HG02763 (cell line): ENCODE data around the gene EIF5AL1.
A peak's percentile ranks its signal among the peaks of the same experiment; 100 is the strongest.
"Not testable (repeated sequence)": the region's sequence is repeated elsewhere in the genome, so short reads cannot be mapped to it uniquely, and the experiment has no call there.

Experiments
- ATAC-seq: cut with Tn5 transposase; IDR thresholded peaks from one replicate; pipeline ENCODE4 v1.9.1; 2021; ENCODE audit warnings: mild to moderate bottlenecking, moderate library complexity; ENCODE audit not compliant: unreplicated experiment

The EIF5AL1 gene

GRCh38 chr10:79487296-79488194, 24.8 kb upstream of the EIF5AL1 start:
- ATAC-seq = peak; percentile 58

GRCh38 chr10:79488336-79488735, 24.0 kb upstream of the EIF5AL1 start:
- no peak for ATAC-seq

- ATAC-seq = no peak
Observed at GRCh38 chr10:79488870-79489269, 23.5 kb upstream of the EIF5AL1 start.

GRCh38 chr10:79490400-79491142, 21.8 kb upstream of the EIF5AL1 start:
- ATAC-seq = no peak

- ATAC-seq = no peak
Observed at GRCh38 chr10:79491143-79491835, 21.0 kb upstream of the EIF5AL1 start.

- ATAC-seq = no peak
Observed at GRCh38 chr10:79492256-79492655, 20.1 kb upstream of the EIF5AL1 start.

DNA sequence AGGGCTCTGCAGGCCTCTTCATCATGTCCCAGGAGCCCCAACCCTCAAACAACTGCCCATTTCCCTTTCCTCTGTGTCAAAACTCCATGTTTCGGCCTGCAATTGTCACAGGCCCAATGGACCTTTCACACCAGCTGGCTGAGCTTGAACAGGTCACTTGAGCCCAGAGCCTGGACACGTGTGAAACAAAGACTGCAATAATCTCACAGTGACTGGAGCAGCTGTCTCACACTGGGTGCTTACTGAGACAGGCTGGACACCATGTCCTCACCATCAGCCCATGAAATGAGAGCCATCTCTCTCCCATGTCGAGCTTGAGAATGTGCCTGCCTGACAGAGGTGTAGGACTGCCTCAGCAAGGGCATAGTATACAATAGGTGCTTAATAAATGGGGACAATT, 19.5 kb upstream of the EIF5AL1 start:
- no peak for ATAC-seq

DNA sequence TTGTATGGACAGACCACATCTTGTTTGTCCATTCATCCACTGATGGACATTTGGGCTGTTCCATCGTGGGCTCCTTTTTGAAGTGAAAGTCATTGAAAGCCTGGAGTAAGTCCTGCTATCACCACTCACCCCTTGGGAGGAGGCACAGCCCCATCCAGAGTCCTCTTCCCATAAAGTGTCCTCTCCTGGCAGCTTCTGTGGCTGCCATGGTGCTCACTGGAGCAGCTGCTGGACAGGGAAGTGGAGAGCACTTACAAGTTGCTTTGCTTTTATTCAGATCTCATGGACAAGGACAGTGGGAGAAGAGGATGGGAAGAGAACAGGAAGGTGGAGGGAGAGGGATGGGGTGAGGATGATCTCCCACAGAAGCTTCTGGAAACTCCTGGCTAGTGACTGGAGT, 18.5 kb upstream of the EIF5AL1 start:
- ATAC-seq = no peak

DNA sequence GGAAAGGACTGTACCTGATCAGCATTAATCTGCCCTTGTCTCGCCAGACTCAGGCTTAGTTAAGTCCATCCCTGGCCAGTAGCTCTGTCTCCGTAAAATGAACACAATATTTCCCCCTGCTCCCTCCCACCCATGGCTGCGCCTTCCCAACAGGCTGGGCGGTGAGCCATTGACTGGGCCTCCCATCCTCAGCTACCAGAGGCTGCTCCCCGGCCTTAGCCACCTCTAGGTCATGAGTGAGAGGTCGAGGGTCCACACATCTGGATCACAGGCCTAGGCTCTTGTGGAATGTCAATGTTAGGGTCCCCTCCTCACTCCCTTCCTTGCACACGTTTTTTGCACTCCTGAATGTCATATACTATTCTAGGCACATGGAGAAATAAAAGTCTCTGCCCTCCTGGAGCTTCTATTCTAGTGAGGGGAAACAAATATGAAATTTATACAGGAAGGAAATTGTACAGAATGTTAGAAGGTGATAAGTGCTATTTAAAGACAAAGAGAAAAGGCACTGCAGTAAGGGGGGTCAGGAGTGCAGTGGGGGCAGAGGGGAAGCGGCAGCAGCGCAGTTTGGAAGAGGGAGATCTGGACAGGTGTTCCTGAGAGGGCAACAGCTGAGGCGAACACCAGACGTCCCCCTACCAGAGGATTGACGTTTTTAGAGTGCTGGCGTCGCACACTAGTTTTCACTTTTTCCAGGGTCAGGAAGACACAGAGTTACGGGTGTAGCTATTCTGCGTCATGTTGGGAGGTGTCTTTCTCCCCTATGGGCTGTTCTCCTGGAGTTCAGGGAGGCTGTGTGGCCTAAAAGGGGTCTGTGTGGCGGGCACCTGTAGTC, 17.2 kb upstream of the EIF5AL1 start:
- no peak for ATAC-seq

DNA sequence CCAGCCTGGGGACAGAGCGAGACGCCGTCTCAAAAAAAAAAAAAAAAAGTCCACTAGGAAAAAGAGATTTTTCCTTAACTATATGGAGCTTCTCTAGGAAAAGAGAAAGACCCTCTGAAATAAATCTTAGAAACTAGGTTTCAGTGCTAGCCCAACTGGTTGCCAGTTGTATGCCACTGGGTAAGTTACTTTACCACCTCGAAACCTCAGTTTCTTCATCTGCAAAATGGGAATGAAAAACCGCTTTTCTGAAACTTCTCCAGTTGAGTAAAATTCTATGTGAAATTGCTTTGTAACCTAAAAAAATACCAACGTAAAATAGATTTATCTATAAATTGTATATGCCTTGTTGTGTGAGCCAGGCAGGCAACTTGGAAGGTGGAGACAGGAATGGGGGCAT, 16.5 kb upstream of the EIF5AL1 start:
- no peak for ATAC-seq

GRCh38 chr10:79496896-79497295, 15.4 kb upstream of the EIF5AL1 start:
- ATAC-seq = no peak

GRCh38 chr10:79498291-79498829, 14.0 kb upstream of the EIF5AL1 start:
- no peak for ATAC-seq

GRCh38 chr10:79502561-79503309, 9.6 kb upstream of the EIF5AL1 start:
- ATAC-seq = no peak

- ATAC-seq = not testable (repeated sequence)
Observed at GRCh38 chr10:79503787-79504186, 8.5 kb upstream of the EIF5AL1 start.

DNA sequence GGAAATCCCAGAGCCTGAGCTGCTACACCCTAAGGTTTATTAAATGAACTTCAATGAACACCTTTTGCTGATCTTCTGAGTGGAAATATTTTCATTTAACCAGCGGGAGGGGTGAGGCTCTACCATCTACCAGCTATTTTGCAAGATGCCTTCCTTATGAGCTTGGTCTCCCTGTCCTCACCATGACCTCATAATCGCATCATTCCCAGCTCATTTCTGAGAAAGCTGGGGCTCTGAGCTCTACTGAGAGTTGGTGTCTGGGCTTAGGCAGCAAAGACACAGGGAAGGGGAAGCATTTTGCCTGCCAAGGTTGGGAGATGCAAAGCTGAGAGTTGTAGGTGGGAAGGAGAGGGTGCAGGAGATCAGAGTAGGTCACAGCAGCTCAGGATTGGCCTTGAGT, 7.8 kb upstream of the EIF5AL1 start:
- ATAC-seq = not testable (repeated sequence)

GRCh38 chr10:79505328-79505727, 7.0 kb upstream of the EIF5AL1 start:
- ATAC-seq = not testable (repeated sequence)

DNA sequence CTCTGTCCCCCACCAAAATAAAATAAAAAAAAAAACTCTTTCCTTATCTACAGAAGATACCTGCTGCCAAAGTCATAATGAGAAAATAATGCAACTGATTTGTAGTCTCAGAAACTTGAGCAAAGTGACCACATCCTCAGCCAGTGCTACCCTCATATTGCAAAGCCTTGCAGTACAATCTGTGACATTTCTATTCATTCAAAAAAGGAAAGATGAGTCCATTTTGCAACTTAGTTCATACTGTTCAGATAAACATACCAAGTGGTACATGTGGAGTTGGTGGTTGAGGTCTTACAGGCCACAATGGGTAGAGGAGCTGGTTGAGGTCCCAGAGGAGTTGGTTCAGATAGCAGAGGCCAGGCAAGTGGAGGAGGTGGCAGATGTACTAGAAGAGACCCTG, 6.5 kb upstream of the EIF5AL1 start:
- no peak for ATAC-seq

DNA sequence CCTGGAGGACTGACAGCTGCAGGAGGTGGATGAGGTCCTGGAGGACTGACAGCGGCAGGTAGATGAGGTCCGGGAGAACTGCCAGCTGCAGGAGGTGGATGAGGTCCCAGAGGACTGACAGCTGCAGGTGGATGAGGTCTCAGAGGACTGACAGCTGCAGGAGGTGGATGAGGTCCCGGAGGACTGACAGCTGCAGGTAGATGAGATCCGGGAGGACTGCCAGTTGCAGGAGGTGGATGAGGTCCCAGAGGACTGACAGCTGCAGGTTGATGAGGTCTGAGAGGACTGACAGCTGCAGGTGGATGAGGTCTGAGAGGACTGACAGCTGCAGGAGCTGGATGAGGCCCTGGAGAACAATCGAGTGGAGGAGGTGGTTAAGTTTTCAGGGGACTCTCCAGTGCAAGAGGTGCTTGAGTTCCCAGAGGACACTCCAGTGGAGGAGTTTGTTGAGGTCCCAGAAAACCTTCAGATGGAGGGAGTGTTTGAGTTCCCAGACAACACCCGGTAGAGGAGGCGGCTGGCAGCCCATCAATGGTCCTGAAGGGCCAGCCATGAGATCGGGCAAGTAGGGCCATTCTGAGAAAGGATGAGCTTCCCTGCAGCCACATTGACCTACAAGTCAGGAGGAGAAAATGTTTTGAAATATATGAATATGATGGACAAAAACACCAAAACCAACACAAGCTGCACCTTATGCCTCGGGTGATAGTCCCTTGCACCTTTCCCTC, 4.7 kb upstream of the EIF5AL1 start:
- ATAC-seq = no peak

GRCh38 chr10:79508245-79508644, 4.1 kb upstream of the EIF5AL1 start:
- not testable (repeated sequence) for ATAC-seq
